Astrocyte (in vitro differentiated cells and primary cell): ENCODE data around the gene GTF2F2. TPM values are rescaled to one million over a fixed set of nuclear protein-coding genes. Genes with fewer than 3 reads are reported as not detected.

ENCODE experiments used
- DNase-seq: peaks from one replicate; pipeline ENCODE4 v3.0.0-alpha.2; 2010; ENCODE audit warnings: low read depth
- FAIRE-seq: peaks from 2 replicates; lab custom pipeline; 2011; peaks lifted over from hg19 to GRCh38; lab: Jason Lieb, UNC
- H2AFZ ChIP-seq: 2 replicates; pipeline ENCODE4 v1.6.0; 2012; ENCODE audit warnings: low read depth, low read length, inconsistent platforms
- H3K27ac ChIP-seq: 2 replicates; pipeline ENCODE4 v1.5.1; 2011; ENCODE audit warnings: low read depth, low read length, inconsistent platforms
- H3K27me3 ChIP-seq: 2 replicates; pipeline ENCODE4 v1.6.0; 2011; ENCODE audit warnings: low read length, inconsistent platforms; ENCODE audit not compliant: insufficient read depth
- H3K36me3 ChIP-seq: 2 replicates; pipeline ENCODE4 v1.5.1; 2011; ENCODE audit warnings: low read length, inconsistent platforms; ENCODE audit not compliant: insufficient read depth
- H3K4me1 ChIP-seq: 2 replicates; pipeline ENCODE4 v1.5.1; 2011; ENCODE audit warnings: low read length, inconsistent platforms; ENCODE audit not compliant: insufficient read depth
- H3K4me2 ChIP-seq: 2 replicates; pipeline ENCODE4 v1.6.0; 2012; ENCODE audit warnings: low read length, inconsistent platforms
- H3K4me3 ChIP-seq: 2 replicates; pipeline ENCODE4 v1.5.1; 2011; ENCODE audit warnings: low read depth, mild to moderate bottlenecking, low read length, inconsistent platforms; ENCODE audit not compliant: insufficient read depth
- H3K79me2 ChIP-seq: 2 replicates; pipeline ENCODE4 v1.6.0; 2012; ENCODE audit warnings: mild to moderate bottlenecking, low read length, inconsistent platforms; ENCODE audit not compliant: insufficient read depth
- H3K9ac ChIP-seq: 2 replicates; pipeline ENCODE4 v1.6.0; 2012; ENCODE audit warnings: mild to moderate bottlenecking, low read length, inconsistent platforms
- H3K9me3 ChIP-seq: 2 replicates; pipeline ENCODE4 v1.5.1; 2012; ENCODE audit warnings: low read depth, mild to moderate bottlenecking, low read length, inconsistent platforms; ENCODE audit not compliant: insufficient read depth
- H4K20me1 ChIP-seq: 2 replicates; pipeline ENCODE4 v1.6.0; 2012; ENCODE audit warnings: low read length, inconsistent platforms; ENCODE audit not compliant: insufficient read depth
- H3K27ac Mint-ChIP-seq: one replicate; pipeline ENCODE4 v1.8.0; 2021; ENCODE audit warnings: mild to moderate bottlenecking, mixed read lengths; ENCODE audit not compliant: unreplicated experiment
- H3K27me3 Mint-ChIP-seq: one replicate; pipeline ENCODE4 v1.8.0; 2021; ENCODE audit warnings: low read depth, mixed read lengths; ENCODE audit not compliant: unreplicated experiment
- H3K36me3 Mint-ChIP-seq: one replicate; pipeline ENCODE4 v1.8.0; 2021; ENCODE audit warnings: low read depth, mixed read lengths; ENCODE audit not compliant: unreplicated experiment
- H3K4me1 Mint-ChIP-seq: one replicate; pipeline ENCODE4 v1.8.0; 2021; ENCODE audit warnings: low read depth, mixed read lengths; ENCODE audit not compliant: unreplicated experiment
- H3K4me3 Mint-ChIP-seq: one replicate; pipeline ENCODE4 v1.8.0; 2021; ENCODE audit warnings: mild to moderate bottlenecking, moderate library complexity, mixed read lengths; ENCODE audit not compliant: unreplicated experiment
- H3K9me3 Mint-ChIP-seq: one replicate; pipeline ENCODE4 v1.8.0; 2021; ENCODE audit warnings: mild to moderate bottlenecking, mixed read lengths; ENCODE audit not compliant: unreplicated experiment
- EZH2 ChIP-seq: IDR thresholded peaks from 2 replicates; pipeline ENCODE4 v1.6.1; 2012; ENCODE audit warnings: mild to moderate bottlenecking, low read length, inconsistent platforms; ENCODE audit not compliant: insufficient read depth
- total RNA-seq: library from RNA; stranded (reverse); gene quantifications from 2 replicates; pipeline ENCODE4 v1.2.1, GENCODE V29; 2021
- TF ChIP-seq, protein P1 (sequence below): IDR thresholded peaks from 2 replicates; pipeline ENCODE4 v1.5.1; 2011; ENCODE audit warnings: low read depth, mild to moderate bottlenecking, inconsistent platforms, low read length, moderate library complexity; ENCODE audit not compliant: insufficient read depth

Gene GTF2F2
- total RNA-seq, 1 donor from 2014 or later = 27.8 TPM

DNA sequence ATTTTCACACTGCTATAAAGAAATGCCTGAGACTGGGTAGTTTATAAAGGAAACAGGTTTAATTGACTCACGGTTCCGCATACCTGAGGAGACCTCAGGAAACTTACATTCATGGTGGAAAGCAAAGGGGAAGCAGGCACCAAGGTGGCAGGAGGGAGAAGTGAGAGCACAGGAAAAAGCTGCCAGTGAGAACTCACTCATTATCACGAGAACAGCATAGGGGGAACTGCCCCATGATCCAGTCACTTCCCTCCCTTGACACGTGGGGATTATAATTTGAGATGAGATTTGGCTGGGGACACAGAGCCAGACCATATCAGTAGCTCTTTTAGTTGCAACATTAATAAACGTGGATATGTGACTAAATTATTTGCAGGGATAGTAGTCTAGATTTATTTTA, 84.8 kb downstream of the GTF2F2 start:
- no peak overlapping the region for H3K4me3 ChIP-seq
- H3K79me2 ChIP-seq = peaks cover 28% of the 10 kb centered on the region
- H3K9me3 ChIP-seq = no peaks in the 10 kb centered on the region
- TF ChIP-seq, protein P1, sequence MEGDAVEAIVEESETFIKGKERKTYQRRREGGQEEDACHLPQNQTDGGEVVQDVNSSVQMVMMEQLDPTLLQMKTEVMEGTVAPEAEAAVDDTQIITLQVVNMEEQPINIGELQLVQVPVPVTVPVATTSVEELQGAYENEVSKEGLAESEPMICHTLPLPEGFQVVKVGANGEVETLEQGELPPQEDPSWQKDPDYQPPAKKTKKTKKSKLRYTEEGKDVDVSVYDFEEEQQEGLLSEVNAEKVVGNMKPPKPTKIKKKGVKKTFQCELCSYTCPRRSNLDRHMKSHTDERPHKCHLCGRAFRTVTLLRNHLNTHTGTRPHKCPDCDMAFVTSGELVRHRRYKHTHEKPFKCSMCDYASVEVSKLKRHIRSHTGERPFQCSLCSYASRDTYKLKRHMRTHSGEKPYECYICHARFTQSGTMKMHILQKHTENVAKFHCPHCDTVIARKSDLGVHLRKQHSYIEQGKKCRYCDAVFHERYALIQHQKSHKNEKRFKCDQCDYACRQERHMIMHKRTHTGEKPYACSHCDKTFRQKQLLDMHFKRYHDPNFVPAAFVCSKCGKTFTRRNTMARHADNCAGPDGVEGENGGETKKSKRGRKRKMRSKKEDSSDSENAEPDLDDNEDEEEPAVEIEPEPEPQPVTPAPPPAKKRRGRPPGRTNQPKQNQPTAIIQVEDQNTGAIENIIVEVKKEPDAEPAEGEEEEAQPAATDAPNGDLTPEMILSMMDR = no peak
- no peak for TF ChIP-seq EZH2
- Mint-ChIP-seq H3K9me3 (no peaks in the 10 kb centered on the region), H3K4me3 (no peak overlapping the region), H3K27me3 (no peaks in the 10 kb centered on the region), H3K4me1 (peaks cover 62% of the 10 kb centered on the region), H3K36me3 (peaks cover 18% of the 10 kb centered on the region), H3K27ac (peak overlapping the region; percentile 95)
- peak overlapping the region; percentile 93 for H3K27ac ChIP-seq
- H3K4me1 ChIP-seq = peaks cover 30% of the 10 kb centered on the region
- FAIRE-seq (no peak), DNase-seq (no peak)
- H2AFZ ChIP-seq = no peak overlapping the region
- H3K9ac ChIP-seq = no peak overlapping the region
- H3K27me3 ChIP-seq = no peaks in the 10 kb centered on the region
- no peaks in the 10 kb centered on the region for H4K20me1 ChIP-seq
- H3K4me2 ChIP-seq = no peak overlapping the region
- peaks cover 8% of the 10 kb centered on the region for H3K36me3 ChIP-seq

GRCh38 chr13:45206340-45206739, 86.0 kb downstream of the GTF2F2 start:
- Mint-ChIP-seq H3K27me3 (no peaks in the 10 kb centered on the region), H3K36me3 (peaks cover 22% of the 10 kb centered on the region), H3K4me1 (peaks cover 53% of the 10 kb centered on the region), H3K9me3 (no peaks in the 10 kb centered on the region), H3K4me3 (no peak overlapping the region), H3K27ac (peak overlapping the region; percentile 94)
- Histone ChIP-seq H3K79me2 (peaks cover 38% of the 10 kb centered on the region), H3K4me1 (peaks cover 28% of the 10 kb centered on the region), H4K20me1 (no peaks in the 10 kb centered on the region), H3K4me3 (peak overlapping the region; percentile 2), H3K9ac (peak overlapping the region; percentile 81), H3K36me3 (peaks cover 11% of the 10 kb centered on the region), H3K9me3 (no peaks in the 10 kb centered on the region), H3K27me3 (no peaks in the 10 kb centered on the region), H2AFZ (no peak overlapping the region), H3K4me2 (peak overlapping the region; percentile 69), H3K27ac (peak overlapping the region; percentile 93)
- peak; percentile 95 for FAIRE-seq
- peak; percentile 97 for DNase-seq
- TF ChIP-seq EZH2 = no peak
- TF ChIP-seq, protein P1 = no peak

DNA sequence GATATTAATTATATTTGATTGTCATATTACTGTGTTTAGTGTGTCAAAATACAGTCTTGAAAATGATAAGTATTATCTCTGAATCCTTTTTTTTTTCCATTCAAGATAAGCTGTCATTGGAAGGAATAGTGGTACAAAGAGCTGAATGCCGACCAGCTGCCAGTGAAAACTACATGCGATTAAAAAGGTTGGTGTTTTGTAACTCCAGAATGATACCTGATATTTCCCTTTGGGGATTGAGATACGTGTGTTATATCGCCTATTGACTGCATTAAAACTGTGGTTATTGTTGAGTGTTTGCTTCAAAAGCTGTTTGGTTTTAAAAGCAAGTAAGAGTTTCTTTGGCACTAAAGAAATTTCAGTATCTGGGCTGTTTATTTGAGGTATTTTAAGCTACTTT, 87.0 kb downstream of the GTF2F2 start:
- Histone ChIP-seq H3K27ac (peak overlapping the region; percentile 93), H3K27me3 (no peaks in the 10 kb centered on the region), H3K36me3 (peaks cover 11% of the 10 kb centered on the region), H3K4me2 (peak overlapping the region; percentile 69), H3K79me2 (peaks cover 38% of the 10 kb centered on the region), H3K9ac (peak overlapping the region; percentile 81), H4K20me1 (no peaks in the 10 kb centered on the region), H3K4me1 (peaks cover 28% of the 10 kb centered on the region), H2AFZ (no peak overlapping the region), H3K4me3 (peak overlapping the region; percentile 2), H3K9me3 (no peaks in the 10 kb centered on the region)
- DNase-seq (no peak), FAIRE-seq (no peak)
- no peak for TF ChIP-seq EZH2
- TF ChIP-seq, protein P1 = no peak
- Mint-ChIP-seq H3K36me3 (peaks cover 16% of the 10 kb centered on the region), H3K4me3 (peak overlapping the region; percentile 5), H3K4me1 (peaks cover 46% of the 10 kb centered on the region), H3K27me3 (no peaks in the 10 kb centered on the region), H3K27ac (peak overlapping the region; percentile 94), H3K9me3 (no peaks in the 10 kb centered on the region)
